Activated gamma-delta T cell treated with anti-CD3 and anti-CD28 coated beads, Interleukin-2, amount 50 U/mL, for 16 hours (primary cell): Measurements from ENCODE around the gene LSM2.
A peak's percentile ranks its signal among the peaks of the same experiment; 100 is the strongest.
"Not testable (repeated sequence)": the region's sequence is repeated elsewhere in the genome, so short reads cannot be mapped to it uniquely, and the experiment has no call there.

ENCODE experiments used
- DNase-seq: peaks from one replicate; pipeline ENCODE4 v3.0.0-alpha.2; 2020; ENCODE audit warnings: low read depth

The LSM2 gene

DNA sequence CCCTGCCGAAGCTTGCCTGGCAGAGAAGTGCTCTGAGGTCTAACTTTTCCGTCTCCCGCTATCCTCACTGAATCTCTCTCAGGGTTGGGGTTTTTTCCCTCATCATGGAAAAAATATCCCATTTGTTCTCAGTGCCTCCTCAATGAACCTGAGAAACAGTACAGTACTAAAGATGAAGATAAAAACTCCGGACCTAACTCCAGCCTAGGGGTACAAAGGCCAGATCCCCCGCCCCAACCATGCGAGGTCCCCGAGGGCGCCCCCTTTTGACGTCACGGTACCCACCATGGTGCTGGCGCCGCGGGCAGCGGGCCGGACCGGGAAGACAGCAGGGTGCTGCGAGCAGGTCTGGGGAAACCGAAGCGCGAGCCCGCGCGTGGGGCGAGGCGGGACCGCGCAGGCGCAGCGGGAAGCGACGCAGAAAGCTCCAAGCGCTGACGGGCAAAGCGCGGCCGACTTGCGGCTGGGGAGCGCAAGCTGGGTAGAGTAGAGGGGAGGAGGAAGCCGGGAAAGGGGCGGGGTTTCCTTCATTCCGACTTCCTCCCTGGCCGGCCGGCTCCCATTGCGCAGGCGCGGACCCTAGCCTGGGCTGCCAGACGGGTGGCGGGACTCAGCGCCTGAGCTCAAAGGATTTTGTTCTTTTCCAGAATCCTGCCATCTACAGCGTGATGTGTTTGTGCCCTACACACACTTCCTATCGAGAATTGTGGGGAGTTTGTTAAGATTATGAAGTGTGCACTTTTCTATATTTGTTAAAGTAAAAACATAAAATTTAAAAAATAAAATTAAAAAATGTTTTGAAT, at the start of gene LSM2:
LSM2 (minus strand) TSS at position 497 of the 803 bp plus-strand sequence; CDS start at position 288, 209 bp downstream.
- peak; percentile 94 for DNase-seq

DNA sequence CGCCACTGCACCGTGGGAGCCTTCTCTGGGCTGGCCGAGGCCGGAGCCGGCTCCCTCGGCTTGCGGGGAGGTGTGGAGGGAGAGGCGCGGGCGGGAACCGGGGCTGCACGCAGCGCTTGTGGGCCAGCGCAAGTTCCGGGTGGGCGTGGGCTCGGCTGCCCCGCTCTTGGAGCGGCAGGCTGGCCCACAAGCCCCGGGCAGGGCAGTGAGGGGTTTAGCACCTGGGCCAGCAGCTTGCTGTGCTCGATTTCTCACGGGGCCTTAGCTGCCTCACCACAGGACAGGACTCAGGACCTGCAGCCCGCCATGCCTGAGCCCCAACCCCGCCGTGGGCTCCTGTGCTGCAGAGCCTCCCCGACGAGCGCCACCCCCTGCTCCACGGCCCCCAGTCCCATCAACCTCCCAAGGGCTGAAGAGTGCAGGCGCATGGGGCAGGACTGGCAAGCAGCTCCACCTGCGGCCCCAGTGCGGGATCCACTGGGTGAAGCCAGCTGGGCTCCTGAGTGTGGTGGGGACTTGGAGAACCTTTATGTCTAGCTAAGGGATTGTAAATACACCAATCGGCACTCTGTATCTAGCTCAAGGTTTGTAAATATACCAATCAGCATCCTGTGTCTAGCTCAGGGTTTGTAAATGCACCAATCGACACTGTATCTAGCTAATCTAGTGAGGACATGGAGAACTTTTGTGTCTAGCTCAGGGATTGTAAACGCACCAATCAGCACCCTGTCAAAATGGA, 45.4 kb upstream of the LSM2 start:
- not testable (repeated sequence) for DNase-seq

DNA sequence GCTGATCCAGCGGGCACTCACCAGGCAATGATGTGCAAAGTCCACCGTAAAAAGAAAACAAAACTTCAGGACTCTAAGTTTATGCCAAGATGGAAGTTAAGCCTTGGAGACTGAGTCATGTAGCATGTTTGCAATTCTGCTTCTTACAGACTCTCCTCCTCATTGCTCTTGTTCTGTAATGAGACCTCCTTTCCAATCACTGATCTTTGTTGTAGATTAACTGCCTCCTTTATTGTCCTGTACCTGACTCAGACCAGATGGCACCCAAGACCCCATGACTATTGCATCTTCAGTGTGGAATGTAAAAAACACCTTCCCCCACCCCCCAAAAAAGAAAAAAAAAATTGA, 44.7 kb upstream of the LSM2 start:
- DNase-seq = no peak

DNA sequence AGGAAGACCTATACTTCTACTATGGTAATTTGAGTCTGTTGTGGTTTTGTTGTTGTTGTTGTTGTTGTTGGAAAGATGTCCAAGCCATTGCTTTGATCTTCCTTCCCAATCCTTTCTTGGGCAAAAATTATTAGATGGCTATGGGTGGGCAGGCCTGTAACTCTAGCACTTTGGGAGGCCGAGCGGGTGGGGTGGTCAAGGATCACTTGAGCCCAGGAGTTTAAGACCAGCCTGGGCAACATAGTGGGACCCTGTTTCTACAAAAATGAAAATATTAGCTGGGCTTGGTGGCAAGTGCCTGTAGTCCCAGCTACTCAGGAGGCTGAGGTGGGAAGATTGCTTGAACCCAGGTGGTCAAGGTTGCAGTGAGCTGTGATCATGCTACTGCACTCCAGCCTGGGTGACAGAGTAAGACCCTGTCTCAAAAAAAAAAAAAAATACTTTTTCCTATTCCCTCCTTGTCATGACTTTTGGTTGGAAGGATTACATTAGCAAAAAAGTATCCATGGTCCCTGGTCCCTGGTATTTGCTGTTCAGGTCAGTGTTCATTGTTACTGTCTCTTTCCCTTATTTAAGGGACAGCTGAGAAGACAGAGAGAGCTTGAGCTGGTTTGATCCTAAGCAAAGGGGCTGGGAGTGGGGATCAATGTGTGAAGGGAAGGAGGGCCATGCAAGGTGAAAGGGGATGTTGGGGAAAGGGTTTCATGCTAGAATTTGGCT, 44.2 kb upstream of the LSM2 start:
- DNase-seq = no peak

DNA sequence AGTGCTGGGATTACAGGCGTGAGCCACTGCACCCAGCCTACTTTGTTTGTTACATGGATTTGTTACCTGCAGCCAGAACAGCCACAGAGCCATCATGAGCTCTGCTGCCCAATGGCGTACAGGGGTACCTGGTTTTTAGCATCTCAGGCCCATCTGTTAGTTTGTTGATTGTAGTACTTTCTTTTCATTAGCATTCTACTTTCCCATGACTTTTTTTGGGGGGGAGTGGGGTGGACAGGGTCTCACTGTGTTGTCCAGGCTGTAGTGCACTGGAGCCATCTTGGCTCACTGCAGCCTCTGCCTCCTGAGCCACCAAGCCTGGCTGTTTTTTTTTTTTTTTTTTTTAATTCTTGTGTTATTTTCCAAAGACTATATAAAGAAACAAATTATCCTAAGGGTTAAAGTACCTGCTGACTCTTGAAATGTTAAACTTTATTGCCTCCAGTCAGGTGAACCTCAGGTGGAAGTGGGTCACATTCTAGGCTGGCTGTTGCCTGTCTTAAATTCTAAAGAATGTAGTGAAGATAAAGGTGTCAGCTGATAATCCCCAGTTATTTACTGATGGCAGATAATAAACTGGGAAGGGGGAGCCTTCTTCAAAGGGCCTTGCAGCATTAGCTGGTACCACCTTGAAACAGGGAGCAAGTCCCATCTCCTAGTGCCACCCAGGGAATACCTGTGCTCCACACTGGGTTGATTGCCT, 40.7 kb upstream of the LSM2 start:
- DNase-seq = no peak

DNA sequence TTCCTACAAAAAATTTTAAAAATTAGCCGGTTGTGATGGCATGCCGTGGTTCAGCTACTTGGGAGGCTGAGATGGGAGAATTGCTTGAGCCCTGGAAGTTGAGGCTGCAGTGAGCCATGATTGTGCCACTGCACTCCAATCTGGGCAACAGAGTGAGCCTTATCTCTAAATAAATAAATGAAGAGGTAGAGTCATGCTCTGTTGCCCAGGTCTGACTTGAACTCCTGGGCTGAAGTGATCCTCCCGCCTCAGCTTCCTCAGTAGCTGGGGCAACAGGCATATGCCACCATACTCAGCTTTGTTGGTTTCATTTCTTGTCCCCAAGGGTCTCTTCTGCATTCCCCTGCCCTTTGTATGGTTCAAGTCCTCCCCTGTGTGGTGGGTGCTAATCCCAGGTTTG, 37.7 kb upstream of the LSM2 start:
- no peak for DNase-seq

DNA sequence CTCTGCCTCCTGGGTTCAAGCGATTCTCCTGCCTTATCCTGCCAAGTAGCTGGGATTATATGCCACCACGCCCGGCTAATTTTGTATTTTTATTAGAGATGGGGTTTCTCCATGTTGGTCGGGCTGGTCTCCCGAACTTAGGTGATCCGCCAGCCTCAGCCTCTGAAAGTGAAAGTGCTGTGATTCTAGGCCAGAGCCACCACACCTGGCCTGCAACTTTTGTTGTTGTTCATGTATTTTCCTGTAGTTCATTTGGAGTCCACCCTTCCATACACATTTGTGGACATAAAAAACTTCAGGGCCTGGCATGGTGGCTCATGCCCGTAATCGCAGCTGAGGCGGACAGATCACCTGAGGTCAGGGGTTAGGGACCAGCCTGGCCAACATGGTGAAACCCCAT, 35.3 kb upstream of the LSM2 start:
- no peak for DNase-seq

DNA sequence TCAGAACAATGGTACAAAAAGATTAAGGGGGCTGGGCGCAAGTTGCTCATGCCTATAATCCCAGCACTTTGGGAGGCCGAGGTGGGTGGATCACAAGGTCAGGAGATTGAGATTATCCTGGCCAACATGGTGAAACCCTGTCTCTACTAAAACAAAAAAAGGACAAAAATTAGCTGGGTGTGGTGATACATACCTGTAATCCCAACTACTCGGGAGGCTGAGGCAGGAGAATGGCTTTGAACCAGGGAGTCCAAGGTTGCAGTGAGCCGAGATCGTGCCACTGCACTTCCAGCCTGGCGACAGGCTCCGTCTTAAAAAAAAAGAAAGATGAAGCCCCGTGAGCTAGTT, 33.0 kb upstream of the LSM2 start:
- not testable (repeated sequence) for DNase-seq

DNA sequence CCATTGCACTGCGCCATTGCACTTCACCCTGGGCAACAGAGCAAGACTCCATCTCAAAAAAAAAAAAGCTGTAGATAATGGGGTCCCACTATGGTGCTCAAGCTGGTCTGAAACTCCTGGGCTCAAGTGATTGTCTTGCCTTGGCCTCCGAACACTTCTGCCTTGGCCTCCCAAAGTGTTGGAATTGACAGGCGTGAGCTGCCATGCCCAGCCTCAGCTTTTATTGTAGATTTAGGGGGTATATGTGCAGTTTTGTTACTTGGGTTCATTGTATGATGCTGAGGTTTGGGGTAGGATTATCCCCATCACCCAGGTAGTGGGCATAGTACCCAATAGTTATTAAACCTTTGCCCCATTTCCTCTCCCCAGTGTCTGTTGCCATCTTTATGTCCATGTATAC, 32.2 kb upstream of the LSM2 start:
- DNase-seq = no peak

DNA sequence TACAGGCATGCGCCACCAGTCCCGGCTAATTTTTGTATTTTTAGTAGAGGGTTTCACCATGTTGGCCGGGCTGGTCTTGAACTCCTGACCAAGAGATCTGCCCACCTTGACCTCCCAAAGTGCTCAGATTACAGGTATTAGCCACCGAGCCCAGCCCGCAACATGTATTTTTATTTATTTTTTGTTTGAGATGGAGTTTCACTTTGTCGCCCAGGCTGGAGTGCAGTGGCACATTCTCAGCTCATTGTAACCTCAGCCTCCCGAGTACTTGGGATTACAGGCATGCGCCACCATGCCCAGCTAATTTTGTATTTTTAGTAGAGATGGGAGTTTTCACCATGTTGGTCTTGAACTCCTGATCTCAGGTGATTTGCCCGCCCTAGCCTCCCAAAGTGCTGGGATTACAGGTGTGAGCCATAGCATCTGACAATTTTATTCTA, 31.4 kb upstream of the LSM2 start:
- DNase-seq = not testable (repeated sequence)

DNA sequence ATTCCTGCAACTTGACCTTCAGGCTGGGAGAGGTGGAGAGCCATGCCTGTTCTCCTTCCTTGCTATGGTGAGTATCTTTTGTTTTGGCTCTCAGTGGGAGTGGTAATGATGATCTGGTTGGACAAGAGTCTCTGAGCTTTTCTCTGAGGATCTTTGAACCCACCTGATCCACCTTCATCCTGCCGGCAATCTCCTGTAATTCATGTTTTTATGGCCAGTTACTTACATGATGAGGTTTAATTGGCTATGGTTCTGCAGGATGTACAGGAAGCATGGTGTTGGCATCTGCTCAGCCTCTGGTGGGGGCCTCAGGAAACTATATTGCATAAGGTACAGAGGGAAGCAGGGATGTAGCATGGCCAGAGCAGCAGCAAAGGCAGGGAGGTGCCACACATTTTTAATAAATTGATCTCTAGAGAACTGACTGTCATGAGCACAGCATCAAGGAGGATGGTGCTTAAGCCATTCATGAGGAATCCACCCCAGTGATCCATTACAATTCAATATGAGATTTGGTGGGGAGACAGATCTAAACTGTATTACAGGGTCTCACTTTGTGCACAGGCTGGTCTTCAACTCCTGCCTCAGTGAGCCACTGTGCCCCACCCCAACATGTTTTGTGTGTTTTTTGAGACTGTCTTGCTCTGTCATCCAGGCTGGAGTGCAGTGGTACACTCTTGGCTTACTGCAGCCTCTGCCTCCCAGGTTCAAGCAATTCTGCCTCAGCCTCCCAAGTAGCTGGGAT, 30.8 kb upstream of the LSM2 start:
- no peak for DNase-seq

DNA sequence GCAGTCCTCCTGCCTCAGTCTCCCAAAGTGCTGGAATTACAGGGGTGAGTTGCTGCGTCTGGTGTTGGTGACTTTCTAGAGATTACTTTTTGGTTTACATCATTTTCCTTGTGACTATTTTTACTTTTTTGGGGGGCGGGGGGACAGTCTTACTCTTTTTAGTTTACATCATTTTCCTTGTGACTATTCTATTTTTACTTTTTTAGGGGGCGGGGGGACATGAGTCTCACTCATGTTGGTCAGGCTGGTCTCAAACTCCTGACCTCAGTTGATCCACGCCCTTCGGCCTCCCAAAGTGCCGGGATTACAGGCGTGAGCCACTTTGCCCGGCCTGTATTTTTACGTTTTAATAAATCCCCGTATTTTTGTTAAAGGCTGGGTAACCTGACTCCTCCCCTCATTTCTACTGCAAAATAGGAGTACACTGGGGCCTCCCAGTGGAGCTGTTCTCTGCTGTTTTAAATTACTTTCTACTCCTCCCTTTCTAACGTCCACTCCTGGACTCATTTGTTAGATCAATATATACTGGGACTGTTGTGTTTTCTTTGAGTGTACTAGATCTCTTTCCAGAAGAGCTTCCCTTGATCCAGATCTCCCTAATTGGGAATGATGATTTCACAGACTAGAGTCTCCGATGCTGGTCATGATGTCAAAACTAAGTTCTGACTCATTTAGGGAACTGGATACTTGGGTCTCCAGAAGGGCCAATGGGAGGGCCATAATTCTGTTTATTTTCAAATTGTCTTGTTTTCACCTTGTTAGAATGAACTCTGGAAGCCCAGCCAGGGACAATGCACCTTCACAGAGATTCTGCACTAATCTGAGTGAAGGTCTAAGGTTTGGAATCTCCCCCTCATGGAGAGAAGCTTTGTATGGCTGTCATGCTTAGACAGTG, 30.0 kb upstream of the LSM2 start:
- DNase-seq = no peak

DNA sequence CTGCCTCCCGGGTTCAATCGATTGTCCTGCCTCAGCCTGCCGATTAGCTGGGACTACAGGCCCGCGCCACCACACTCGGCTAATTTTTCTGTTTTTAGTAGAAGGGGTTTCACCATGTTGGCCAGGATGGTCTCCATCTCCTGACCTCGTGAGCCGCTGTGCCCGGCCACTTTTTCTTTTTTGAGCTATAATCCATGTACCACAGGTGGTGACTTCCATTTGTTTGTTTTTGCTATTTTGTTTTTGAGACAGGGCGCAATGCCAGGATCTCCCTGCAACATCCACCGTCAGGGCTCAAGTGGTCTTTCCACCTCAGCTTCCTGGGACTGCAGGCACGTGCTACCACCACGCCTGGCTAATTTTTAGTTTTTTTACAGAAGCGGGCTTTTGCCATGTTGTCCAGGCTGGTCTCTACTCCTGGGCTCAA, 29.3 kb upstream of the LSM2 start:
- no peak for DNase-seq

DNA sequence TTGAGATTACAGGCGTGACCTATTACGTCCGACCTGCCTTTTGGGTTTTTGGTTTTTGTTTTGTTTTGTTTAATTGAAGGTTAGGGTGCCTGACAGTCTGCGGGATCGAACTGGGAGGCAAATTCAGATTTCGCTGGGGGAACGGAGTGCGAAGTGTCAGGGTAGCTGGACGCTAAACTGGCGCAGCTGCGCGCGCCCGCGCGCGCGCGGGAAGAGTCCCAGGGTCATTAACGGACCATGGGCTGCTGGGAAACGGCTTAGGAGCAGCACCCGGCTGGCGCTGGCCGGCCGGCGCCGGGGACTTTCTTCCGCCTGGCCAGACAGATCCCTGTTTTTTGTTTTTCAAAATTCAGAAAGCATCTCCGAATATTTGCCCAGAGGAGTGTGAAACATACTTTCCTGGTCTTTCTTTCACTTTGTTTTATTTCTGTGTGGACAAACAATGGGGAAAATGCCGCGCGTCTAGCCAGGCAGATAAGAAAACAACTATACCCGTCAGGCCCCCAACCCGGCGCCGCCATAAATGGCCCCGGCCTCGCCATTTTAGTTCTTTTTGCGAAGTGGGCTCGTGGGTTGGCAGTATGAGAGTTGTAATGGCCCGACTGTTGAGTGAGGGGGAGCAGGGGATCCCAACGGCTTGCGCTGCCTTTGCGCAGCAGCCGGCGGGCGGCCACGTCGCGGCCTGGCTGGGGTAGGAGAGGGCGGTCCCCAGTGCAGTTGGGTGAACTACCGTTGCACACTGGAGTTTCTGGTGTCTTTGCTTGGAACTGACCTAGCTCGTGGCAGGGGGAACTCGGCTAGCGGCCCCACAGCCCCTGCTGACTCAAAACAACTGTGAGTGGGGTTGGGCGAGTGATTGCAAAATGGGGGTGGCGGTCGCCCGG, 27.8 kb upstream of the LSM2 start:
- DNase-seq = peak; percentile 67

DNA sequence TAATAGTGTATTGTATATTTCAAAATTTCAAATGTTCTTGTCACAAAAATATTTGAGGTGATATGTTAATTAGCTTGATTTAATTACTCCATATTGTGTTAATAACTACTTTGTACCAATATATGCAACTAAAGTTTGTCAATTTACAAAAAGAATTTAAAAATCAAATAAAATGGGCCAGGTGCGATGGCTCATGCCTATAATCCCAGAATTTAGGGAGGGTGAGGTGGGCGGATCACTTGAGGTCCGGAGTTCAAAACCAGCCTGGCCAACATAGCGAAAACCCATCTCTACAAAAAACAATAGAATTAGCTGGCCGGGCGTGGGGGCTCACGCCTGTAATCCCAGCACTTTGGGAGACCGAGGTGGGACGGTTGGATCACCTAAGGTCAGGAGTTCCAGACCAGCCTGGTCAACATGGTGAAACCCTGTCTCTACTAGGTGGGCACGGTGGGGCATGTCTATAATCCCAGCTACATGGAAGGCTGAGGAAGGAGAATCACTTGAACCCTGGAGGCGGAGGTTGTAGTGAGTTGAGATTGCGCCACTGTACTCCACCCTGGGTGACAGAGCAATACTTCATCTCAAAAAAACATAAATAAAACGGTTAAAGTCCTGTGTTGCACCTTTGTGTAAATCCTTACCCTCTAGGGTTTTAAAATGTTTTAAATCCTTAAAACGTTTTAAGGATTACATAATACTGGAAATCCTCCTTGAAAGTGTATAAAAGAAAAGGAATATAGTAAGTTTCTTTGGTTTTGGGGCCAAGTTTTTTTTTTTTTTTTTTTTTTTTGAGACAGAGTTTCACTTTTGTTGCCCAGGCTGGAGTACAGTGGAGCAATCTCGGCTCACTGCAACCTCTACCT, 24.8 kb upstream of the LSM2 start:
- DNase-seq = no peak

DNA sequence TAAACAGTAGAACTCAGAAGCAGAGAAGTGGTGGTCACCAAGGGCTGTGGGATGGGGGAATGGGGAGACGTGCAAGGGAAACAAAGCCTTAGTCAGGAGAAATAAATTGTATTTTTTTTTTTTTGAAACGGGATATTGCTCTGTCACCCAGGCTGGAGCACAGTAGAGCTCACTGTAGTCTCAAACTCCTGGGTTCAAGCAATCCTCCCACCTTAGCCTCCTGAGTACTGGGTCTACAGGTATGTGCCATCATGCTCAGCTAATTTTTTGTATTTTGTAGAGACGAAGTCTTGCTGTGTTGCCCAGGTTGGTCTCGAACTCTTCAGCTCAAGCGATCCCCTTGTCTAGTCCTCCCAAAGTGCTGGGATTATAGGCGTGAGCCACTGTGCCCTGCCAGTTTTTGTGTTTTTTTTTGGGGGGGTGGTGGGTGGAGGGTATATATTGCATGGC, 24.1 kb upstream of the LSM2 start:
- DNase-seq = no peak

DNA sequence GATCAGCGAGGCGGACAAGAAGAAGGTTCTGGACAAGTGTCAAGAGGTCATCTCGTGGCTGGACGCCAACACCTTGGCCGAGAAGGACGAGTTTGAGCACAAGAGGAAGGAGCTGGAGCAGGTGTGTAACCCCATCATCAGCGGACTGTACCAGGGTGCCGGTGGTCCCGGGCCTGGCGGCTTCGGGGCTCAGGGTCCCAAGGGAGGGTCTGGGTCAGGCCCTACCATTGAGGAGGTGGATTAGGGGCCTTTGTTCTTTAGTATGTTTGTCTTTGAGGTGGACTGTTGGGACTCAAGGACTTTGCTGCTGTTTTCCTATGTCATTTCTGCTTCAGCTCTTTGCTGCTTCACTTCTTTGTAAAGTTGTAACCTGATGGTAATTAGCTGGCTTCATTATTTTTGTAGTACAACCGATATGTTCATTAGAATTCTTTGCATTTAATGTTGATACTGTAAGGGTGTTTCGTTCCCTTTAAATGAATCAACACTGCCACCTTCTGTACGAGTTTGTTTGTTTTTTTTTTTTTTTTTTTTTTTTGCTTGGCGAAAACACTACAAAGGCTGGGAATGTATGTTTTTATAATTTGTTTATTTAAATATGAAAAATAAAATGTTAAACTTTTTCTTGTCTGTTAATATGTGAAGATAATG, 23.0 kb upstream of the LSM2 start:
- DNase-seq = no peak
